Esophagus squamous epithelium (tissue), 4 donors: ENCODE results near the gene TSPAN5.

ENCODE experiments used
- CTCF ChIP-seq, 6 experiments: fragments of 450-650 bp in 4 of 6; fragments of 200-600 bp in 2 of 6; sonication (generic) in 2 of 6; IDR thresholded peaks; one replicate each; pipeline ENCODE4 v1.5.1; 2016 to 2019; ENCODE audit warnings: antibody characterized with exemption in 6 of 6, mild to moderate bottlenecking in 4 of 6, moderate library complexity in 4 of 6
- POLR2A ChIP-seq, 4 donors: fragments of 450-650 bp; IDR thresholded peaks; one replicate each; pipeline ENCODE4 v1.6.1; 2017; ENCODE audit warnings: antibody characterized with exemption in 4 of 4, mild to moderate bottlenecking in 4 of 4, moderate library complexity in 3 of 4

DNA sequence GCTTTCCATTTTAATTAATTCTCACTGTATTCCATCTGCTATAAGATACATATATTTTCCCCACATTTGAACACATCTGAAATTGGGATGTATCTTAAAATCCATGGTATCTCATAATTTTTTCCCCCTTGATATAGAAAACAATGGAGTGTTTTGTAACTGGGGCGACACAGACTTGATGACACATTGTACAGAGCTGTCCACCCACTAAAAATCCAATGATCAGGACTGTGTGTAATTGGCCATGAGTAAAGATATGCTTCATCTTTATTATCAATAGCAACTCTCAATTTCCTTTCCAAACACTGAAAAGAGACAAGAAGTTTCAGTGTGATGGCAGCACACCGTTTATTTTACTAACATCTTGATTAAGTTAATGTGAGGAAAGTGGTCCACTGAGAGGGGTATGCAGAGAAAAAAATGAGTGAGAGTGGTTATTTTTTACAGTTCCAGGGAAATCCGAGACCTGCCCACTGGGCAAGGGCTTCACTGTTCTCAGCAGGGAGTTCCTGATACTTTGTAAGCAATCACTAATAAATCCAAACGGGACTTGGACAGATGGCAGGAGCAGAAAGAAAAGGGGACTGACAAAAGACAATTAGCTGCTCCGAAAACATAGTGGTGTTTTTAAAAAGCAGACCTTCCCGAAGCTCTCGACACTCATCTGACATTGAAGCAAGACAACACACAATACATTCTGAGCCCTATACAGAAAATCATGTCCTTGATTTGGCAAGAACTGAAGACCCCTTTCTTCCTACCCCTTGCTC lies 149.4 kb downstream of the TSPAN5 start:
- TF ChIP-seq POLR2A (IDR thresholded peaks at IDR 0.05) (no peak), CTCF (IDR thresholded peaks at IDR 0.05) (no peak)
